ENCODE data around the gene CDK7.
"Not testable (repeated sequence)": the region's sequence is repeated elsewhere in the genome, so short reads cannot be mapped to it uniquely, and the experiment has no call there.

CDK7 gene

GRCh38 chr5:69217548-69218526, 16.8 kb upstream of the CDK7 start:
- Histone ChIP-seq H3K4me2 (ENCODE audit: low read length, poor library complexity, severe bottlenecking) (peak overlapping the region; percentile 82), H3K4ac (ENCODE audit: low read depth in 1 of 2, low read length in 2 of 2) (peak overlapping the region; percentile 73 to 94), H3K23ac (ENCODE audit: low read length in 2 of 2) (peak overlapping the region in 1 of 2 experiments; percentile 100), H4K8ac (ENCODE audit: low read length) (peak overlapping the region; percentile 100), H4K91ac (ENCODE audit: low read length) (peak overlapping the region; percentile 99), H3K9me3 (ENCODE audit: control insufficient read depth, low read length) (no peaks in the 10 kb centered on the region), H3K4me1 (ENCODE audit: control insufficient read depth, insufficient read depth, low read depth, low read length) (peaks cover 5% of the 10 kb centered on the region), H3K79me1 (replicated peaks; ENCODE audit: low read length, poor library complexity, severe bottlenecking) (peaks cover 13% of the 10 kb centered on the region), H3K18ac (ENCODE audit: low read depth in 1 of 2, low read length in 2 of 2) (peak overlapping the region; percentile 92 to 100), H2BK120ac (ENCODE audit: low read depth, low read length) (no peak overlapping the region), H2BK15ac (ENCODE audit: low read depth, poor library complexity, severe bottlenecking) (peak overlapping the region; percentile 94), H2AFZ (ENCODE audit: low read depth, low read length) (peak overlapping the region; percentile 100), H2BK5ac (ENCODE audit: low read depth, low read length, poor library complexity, severe bottlenecking) (peak overlapping the region; percentile 78), H2BK12ac (ENCODE audit: low read length in 2 of 2) (peak overlapping the region in 1 of 2 experiments; percentile 89), H3K14ac (ENCODE audit: low read length in 2 of 2) (peak overlapping the region in 1 of 2 experiments; percentile 99), H3K27ac (ENCODE audit: low read length, poor library complexity, severe bottlenecking) (peak overlapping the region; percentile 85), H2AK5ac (ENCODE audit: low read length, severe bottlenecking) (no peak overlapping the region), H3K4me3 (ENCODE audit: insufficient read depth in 1 of 2, low read depth in 1 of 2, low read length in 2 of 2) (peak overlapping the region; percentile 99 to 100), H3K36me3 (ENCODE audit: control insufficient read depth in 1 of 2, insufficient read depth in 2 of 2, low read depth in 1 of 2, low read length in 2 of 2) (no peaks in the 10 kb centered on the region), H3K9ac (ENCODE audit: low read length) (peak overlapping the region; percentile 91), H3K27me3 (ENCODE audit: control insufficient read depth in 1 of 2, insufficient read depth in 1 of 2, low read length in 2 of 2) (no peaks in the 10 kb centered on the region)
- DNase-seq, result peak; percentile 94
- WGBS, result under 1% methylated on average over 70 of the region's 73 CpGs

- H3K4ac ChIP-seq (ENCODE audit: low read depth in 1 of 2, low read length in 2 of 2), result no peak overlapping the region
- no peak overlapping the region for H2AFZ ChIP-seq (ENCODE audit: low read depth, low read length)
- no peak for DNase-seq
- H2AK5ac ChIP-seq (ENCODE audit: low read length, severe bottlenecking), result no peak overlapping the region
- no peak overlapping the region for H4K8ac ChIP-seq (ENCODE audit: low read length)
- no peak overlapping the region for H3K4me3 ChIP-seq (ENCODE audit: insufficient read depth in 1 of 2, low read depth in 1 of 2, low read length in 2 of 2)
- no peak overlapping the region for H3K14ac ChIP-seq (ENCODE audit: low read length in 2 of 2)
- H3K23ac ChIP-seq (ENCODE audit: low read length in 2 of 2), result no peak overlapping the region
- no peak overlapping the region for H2BK5ac ChIP-seq (ENCODE audit: low read depth, low read length, poor library complexity, severe bottlenecking)
- no peak overlapping the region for H2BK15ac ChIP-seq (ENCODE audit: low read depth, poor library complexity, severe bottlenecking)
- H3K4me1 ChIP-seq (ENCODE audit: control insufficient read depth, insufficient read depth, low read depth, low read length), result peaks cover 4% of the 10 kb centered on the region
- no peak overlapping the region for H2BK120ac ChIP-seq (ENCODE audit: low read depth, low read length)
- H3K9ac ChIP-seq (ENCODE audit: low read length), result no peak overlapping the region
- H3K79me1 ChIP-seq (replicated peaks; ENCODE audit: low read length, poor library complexity, severe bottlenecking), result peaks cover 19% of the 10 kb centered on the region
- peaks cover 4 to 5% of the 10 kb centered on the region in 2 experiments for H3K36me3 ChIP-seq (ENCODE audit: control insufficient read depth in 1 of 2, insufficient read depth in 2 of 2, low read depth in 1 of 2, low read length in 2 of 2)
- no peak overlapping the region for H2BK12ac ChIP-seq (ENCODE audit: low read length in 2 of 2)
- no peaks in the 10 kb centered on the region for H3K27me3 ChIP-seq (ENCODE audit: control insufficient read depth in 1 of 2, insufficient read depth in 1 of 2, low read length in 2 of 2)
- no peak overlapping the region for H4K91ac ChIP-seq (ENCODE audit: low read length)
- H3K18ac ChIP-seq (ENCODE audit: low read depth in 1 of 2, low read length in 2 of 2), result no peak overlapping the region
- no peak overlapping the region for H3K27ac ChIP-seq (ENCODE audit: low read length, poor library complexity, severe bottlenecking)
- H3K4me2 ChIP-seq (ENCODE audit: low read length, poor library complexity, severe bottlenecking), result no peak overlapping the region
- H3K9me3 ChIP-seq (ENCODE audit: control insufficient read depth, low read length), result no peaks in the 10 kb centered on the region
These were observed 14.7 kb upstream of the CDK7 start for GRCh38 chr5:69219939-69220338.

- not testable (repeated sequence) for H3K27ac ChIP-seq (ENCODE audit: low read length, poor library complexity, severe bottlenecking); H2BK15ac ChIP-seq (ENCODE audit: low read depth, poor library complexity, severe bottlenecking); H2BK12ac ChIP-seq (ENCODE audit: low read length in 2 of 2); H3K14ac ChIP-seq (ENCODE audit: low read length in 2 of 2); H3K4me1 ChIP-seq (ENCODE audit: control insufficient read depth, insufficient read depth, low read depth, low read length); H3K9ac ChIP-seq (ENCODE audit: low read length); H4K91ac ChIP-seq (ENCODE audit: low read length); H3K36me3 ChIP-seq (ENCODE audit: control insufficient read depth in 1 of 2, insufficient read depth in 2 of 2, low read depth in 1 of 2, low read length in 2 of 2); H3K4me3 ChIP-seq (ENCODE audit: insufficient read depth in 1 of 2, low read depth in 1 of 2, low read length in 2 of 2); H3K4ac ChIP-seq (ENCODE audit: low read depth in 1 of 2, low read length in 2 of 2); H3K4me2 ChIP-seq (ENCODE audit: low read length, poor library complexity, severe bottlenecking); H2BK5ac ChIP-seq (ENCODE audit: low read depth, low read length, poor library complexity, severe bottlenecking); H2AK5ac ChIP-seq (ENCODE audit: low read length, severe bottlenecking); DNase-seq; H3K18ac ChIP-seq (ENCODE audit: low read depth in 1 of 2, low read length in 2 of 2); H3K23ac ChIP-seq (ENCODE audit: low read length in 2 of 2); H3K9me3 ChIP-seq (ENCODE audit: control insufficient read depth, low read length); H3K27me3 ChIP-seq (ENCODE audit: control insufficient read depth in 1 of 2, insufficient read depth in 1 of 2, low read length in 2 of 2); H2BK120ac ChIP-seq (ENCODE audit: low read depth, low read length); H4K8ac ChIP-seq (ENCODE audit: low read length); H2AFZ ChIP-seq (ENCODE audit: low read depth, low read length)
- H3K79me1 ChIP-seq (replicated peaks; ENCODE audit: low read length, poor library complexity, severe bottlenecking), result peaks cover 19% of the 10 kb centered on the region
- over 99% methylated on average over 10 of the region's 18 CpGs for WGBS
These were observed 14.3 kb upstream of the CDK7 start for GRCh38 chr5:69220371-69220770.

- not testable (repeated sequence) for H3K18ac ChIP-seq (ENCODE audit: low read depth in 1 of 2, low read length in 2 of 2); H3K4ac ChIP-seq (ENCODE audit: low read depth in 1 of 2, low read length in 2 of 2); H2BK120ac ChIP-seq (ENCODE audit: low read depth, low read length); H4K91ac ChIP-seq (ENCODE audit: low read length); H3K4me2 ChIP-seq (ENCODE audit: low read length, poor library complexity, severe bottlenecking); H3K9ac ChIP-seq (ENCODE audit: low read length); H3K4me1 ChIP-seq (ENCODE audit: control insufficient read depth, insufficient read depth, low read depth, low read length); H3K4me3 ChIP-seq (ENCODE audit: insufficient read depth in 1 of 2, low read depth in 1 of 2, low read length in 2 of 2); H3K9me3 ChIP-seq (ENCODE audit: control insufficient read depth, low read length); DNase-seq; H3K36me3 ChIP-seq (ENCODE audit: control insufficient read depth in 1 of 2, insufficient read depth in 2 of 2, low read depth in 1 of 2, low read length in 2 of 2); H2BK12ac ChIP-seq (ENCODE audit: low read length in 2 of 2); H2BK15ac ChIP-seq (ENCODE audit: low read depth, poor library complexity, severe bottlenecking); H2BK5ac ChIP-seq (ENCODE audit: low read depth, low read length, poor library complexity, severe bottlenecking); H4K8ac ChIP-seq (ENCODE audit: low read length); H2AK5ac ChIP-seq (ENCODE audit: low read length, severe bottlenecking); H3K14ac ChIP-seq (ENCODE audit: low read length in 2 of 2); H3K23ac ChIP-seq (ENCODE audit: low read length in 2 of 2); H2AFZ ChIP-seq (ENCODE audit: low read depth, low read length); H3K27ac ChIP-seq (ENCODE audit: low read length, poor library complexity, severe bottlenecking); H3K27me3 ChIP-seq (ENCODE audit: control insufficient read depth in 1 of 2, insufficient read depth in 1 of 2, low read length in 2 of 2)
- 48% methylated on average over 3 of the region's 9 CpGs for WGBS
- H3K79me1 ChIP-seq (replicated peaks; ENCODE audit: low read length, poor library complexity, severe bottlenecking), result peaks cover 19% of the 10 kb centered on the region
These were observed 13.9 kb upstream of the CDK7 start for GRCh38 chr5:69220833-69221232.
